NT2/D1 (cell line): ENCODE results near the gene CTBP2.

Experiments
- DNase-seq: peaks from one replicate; pipeline ENCODE4 v3.0.0-alpha.2; 2011; ENCODE audit warnings: low read depth, low spot score
- H3K27me3 ChIP-seq: 2 replicates; pipeline ENCODE4 v1.6.0; 2011; ENCODE audit warnings: mild to moderate bottlenecking; ENCODE audit not compliant: insufficient read length, insufficient read depth
- H3K36me3 ChIP-seq: 2 replicates; pipeline ENCODE4 v1.6.1; 2011; ENCODE audit warnings: mild to moderate bottlenecking, low read length, mixed read lengths; ENCODE audit not compliant: insufficient read depth, insufficient read length
- H3K4me1 ChIP-seq: 2 replicates; pipeline ENCODE4 v1.5.1; 2011; ENCODE audit not compliant: insufficient read depth, insufficient read length
- H3K4me3 ChIP-seq: 2 replicates; pipeline ENCODE4 v1.5.1; 2011; ENCODE audit warnings: low read depth; ENCODE audit not compliant: insufficient read length
- H3K9ac ChIP-seq: 2 replicates; pipeline ENCODE4 v1.6.0; 2011; ENCODE audit warnings: low read depth; ENCODE audit not compliant: insufficient read length
- H3K9me3 ChIP-seq: 2 replicates; pipeline ENCODE4 v1.5.1; 2011; ENCODE audit warnings: mild to moderate bottlenecking, low read length; ENCODE audit not compliant: insufficient read depth
- SUZ12 ChIP-seq: IDR thresholded peaks from 2 replicates; pipeline ENCODE4 v1.6.1; 2011; ENCODE audit not compliant: insufficient read length, insufficient read depth; ENCODE audit errors: extremely low read depth
- YY1 ChIP-seq: IDR thresholded peaks from 2 replicates; pipeline ENCODE4 v1.6.1; 2011; ENCODE audit not compliant: insufficient read length, insufficient read depth
- ZNF274 ChIP-seq: IDR thresholded peaks from 2 replicates; pipeline ENCODE4 v1.6.1; 2011; ENCODE audit warnings: mild to moderate bottlenecking, low read depth, low read length

Gene CTBP2

GRCh38 chr10:125130916-125131315, 29.4 kb downstream of the CTBP2 start:
- H3K36me3 ChIP-seq: peaks cover 67% of the 10 kb centered on the region
- H3K9ac ChIP-seq: no peak overlapping the region
- peaks cover 26% of the 10 kb centered on the region for H3K4me1 ChIP-seq
- H3K4me3 ChIP-seq: no peak overlapping the region
- no peaks in the 10 kb centered on the region for H3K27me3 ChIP-seq
- H3K9me3 ChIP-seq: no peaks in the 10 kb centered on the region
- no peak for DNase-seq
- TF ChIP-seq ZNF274 (no peak), YY1 (no peak), SUZ12 (no peak)

- H3K9me3 ChIP-seq: no peaks in the 10 kb centered on the region
- H3K9ac ChIP-seq: no peak overlapping the region
- no peaks in the 10 kb centered on the region for H3K27me3 ChIP-seq
- DNase-seq: no peak
- H3K4me1 ChIP-seq: peaks cover 20% of the 10 kb centered on the region
- H3K36me3 ChIP-seq: peaks cover 66% of the 10 kb centered on the region
- no peak for TF ChIP-seq ZNF274
- no peak overlapping the region for H3K4me3 ChIP-seq
These were observed 30.1 kb downstream of the CTBP2 start for GRCh38 chr10:125130260-125130659.

GRCh38 chr10:125129076-125129458, 31.3 kb downstream of the CTBP2 start:
- H3K9me3 ChIP-seq: no peaks in the 10 kb centered on the region
- no peak overlapping the region for H3K9ac ChIP-seq
- DNase-seq: no peak
- H3K36me3 ChIP-seq: peaks cover 67% of the 10 kb centered on the region
- H3K4me1 ChIP-seq: peaks cover 14% of the 10 kb centered on the region
- TF ChIP-seq SUZ12: no peak
- TF ChIP-seq YY1: no peak
- no peak for TF ChIP-seq ZNF274
- H3K4me3 ChIP-seq: no peak overlapping the region
- H3K27me3 ChIP-seq: no peaks in the 10 kb centered on the region

- Histone ChIP-seq H3K9ac (no peak overlapping the region), H3K36me3 (peaks cover 67% of the 10 kb centered on the region), H3K4me3 (no peak overlapping the region), H3K4me1 (peaks cover 10% of the 10 kb centered on the region), H3K27me3 (no peaks in the 10 kb centered on the region), H3K9me3 (no peaks in the 10 kb centered on the region)
- TF ChIP-seq SUZ12: no peak
- TF ChIP-seq ZNF274: no peak
- TF ChIP-seq YY1: no peak
- no peak for DNase-seq
These were observed 31.8 kb downstream of the CTBP2 start for GRCh38 chr10:125128397-125129075.

GRCh38 chr10:125127986-125128385, 32.4 kb downstream of the CTBP2 start:
- Histone ChIP-seq H3K9ac (no peak overlapping the region), H3K36me3 (peaks cover 66% of the 10 kb centered on the region), H3K27me3 (no peaks in the 10 kb centered on the region), H3K4me3 (no peak overlapping the region), H3K9me3 (no peaks in the 10 kb centered on the region), H3K4me1 (peaks cover 7% of the 10 kb centered on the region)
- TF ChIP-seq YY1: no peak
- no peak for TF ChIP-seq SUZ12
- no peak for TF ChIP-seq ZNF274
- no peak for DNase-seq

- peaks cover 67% of the 10 kb centered on the region for H3K36me3 ChIP-seq
- DNase-seq: no peak
- H3K4me1 ChIP-seq: peaks cover 5% of the 10 kb centered on the region
- no peaks in the 10 kb centered on the region for H3K9me3 ChIP-seq
- H3K4me3 ChIP-seq: no peak overlapping the region
- TF ChIP-seq ZNF274 (no peak), SUZ12 (no peak), YY1 (no peak)
- no peaks in the 10 kb centered on the region for H3K27me3 ChIP-seq
- no peak overlapping the region for H3K9ac ChIP-seq
These were observed 33.3 kb downstream of the CTBP2 start for GRCh38 chr10:125127110-125127509.

- no peak overlapping the region for H3K4me3 ChIP-seq
- no peak for TF ChIP-seq SUZ12
- TF ChIP-seq YY1: no peak
- TF ChIP-seq ZNF274: no peak
- peaks cover 61% of the 10 kb centered on the region for H3K36me3 ChIP-seq
- peaks cover 5% of the 10 kb centered on the region for H3K4me1 ChIP-seq
- H3K9me3 ChIP-seq: no peaks in the 10 kb centered on the region
- no peaks in the 10 kb centered on the region for H3K27me3 ChIP-seq
- no peak for DNase-seq
- no peak overlapping the region for H3K9ac ChIP-seq
These were observed 34.2 kb downstream of the CTBP2 start for GRCh38 chr10:125125951-125126735.
